HCT116 (cell line): ENCODE data around the gene SERGEF. TPM values are rescaled to one million over a fixed set of nuclear protein-coding genes. Genes with fewer than 3 reads are reported as not detected.

Source experiments
- ATAC-seq: fragments of 200-7000 bp; cut with Tn5 transposase; 2 replicates; pipeline ENCODE4 v1.9.1; 2020; ENCODE audit warnings: mild to moderate bottlenecking, moderate library complexity
- BruUV-seq: library from RNA; stranded (reverse); fragments of 400-500 nt; replicated peaks from 2 replicates; lab custom pipeline; 2021; lab: Mats Ljungman, UMichigan
- CTCF ChIA-PET: fragments of 300-600 bp; sonication (Branson Sonifier 250); formaldehyde crosslinking; loops from one replicate; lab custom pipeline; 2021; ENCODE audit warnings: antibody characterized with exemption; lab: Charles Lee
- POLR2A ChIA-PET: fragments of 300-600, 350-600 bp; sonication (Branson Sonifier 250); formaldehyde crosslinking; loops from one replicate; lab custom pipeline; 2021; ENCODE audit warnings: antibody characterized with exemption; lab: Charles Lee
- RAD21 ChIA-PET, 2 experiments: fragments of 300-600 bp; sonication (Branson Sonifier 250); formaldehyde crosslinking; loops; one replicate each; lab custom pipeline; 2023; ENCODE audit warnings: low total read pairs in 2 of 2; ENCODE audit not compliant: uncharacterized antibody in 2 of 2, unreplicated experiment in 2 of 2, low non-redundant PET in 1 of 2; lab: Charles Lee
- DNase-seq: peaks from one replicate; pipeline ENCODE4 v3.0.0-alpha.2; 2010; ENCODE audit warnings: low read depth, low spot score
- H2AFZ ChIP-seq: fragments of 200-600 bp; shearing (Covaris generic), sonication (generic); 2 replicates; pipeline ENCODE4 v1.6.1; 2017; ENCODE audit warnings: low read depth, mixed run types, mixed read lengths, antibody characterized with exemption, low read length; ENCODE audit not compliant: poor library complexity, severe bottlenecking
- H3K27ac ChIP-seq: 2 replicates; pipeline ENCODE4 v1.5.1; 2012; ENCODE audit warnings: low read depth, low read length
- H3K27me3 ChIP-seq: fragments of 200-600 bp; sonication (generic); 2 replicates; pipeline ENCODE4 v1.6.1; 2016; ENCODE audit warnings: mixed run types, low read length, mixed read lengths; ENCODE audit not compliant: insufficient read depth
- H3K36me3 ChIP-seq, 2 experiments: fragments of 200-500 bp in 1 of 2; fragments of 200-600 bp in 1 of 2; sonication (Bioruptor generic) in 1 of 2; sonication (generic) in 1 of 2; 2 replicates each; pipeline versions ENCODE4 v1.5.1 to v1.6.1; 2014 to 2016; ENCODE audit warnings: low read length in 2 of 2, inconsistent platforms in 1 of 2, mixed read lengths in 1 of 2, mixed run types in 1 of 2; ENCODE audit not compliant: insufficient read depth in 2 of 2, control insufficient read depth in 1 of 2
- H3K4me1 ChIP-seq, 2 experiments: fragments of 200-600 bp in 1 of 2; sonication (generic) in 1 of 2; 2 replicates each; pipeline versions ENCODE4 v1.5.1 to v1.6.1; 2012 to 2017; ENCODE audit warnings: low read length in 2 of 2, inconsistent platforms in 1 of 2, mild to moderate bottlenecking in 1 of 2, mixed read lengths in 1 of 2, mixed run types in 1 of 2, moderate library complexity in 1 of 2; ENCODE audit not compliant: insufficient read depth in 2 of 2, control insufficient read depth in 1 of 2
- H3K4me2 ChIP-seq: fragments of 200-600 bp; sonication (generic); 2 replicates; pipeline ENCODE4 v1.6.1; 2017; ENCODE audit warnings: mixed run types, low read length, mixed read lengths
- H3K4me3 ChIP-seq, 2 experiments: fragments of 200-600 bp in 1 of 2; sonication (generic) in 1 of 2; replicated peaks in 1 of 2; 2 replicates each; pipeline ENCODE4 v1.5.1; 2011 to 2016; ENCODE audit warnings: low read length in 2 of 2, control low read depth in 1 of 2, low read depth in 1 of 2, mild to moderate bottlenecking in 1 of 2, mixed read lengths in 1 of 2, mixed run types in 1 of 2
- H3K79me2 ChIP-seq: fragments of 200-600 bp; sonication (generic); 2 replicates; pipeline ENCODE4 v1.6.1; 2017; ENCODE audit warnings: mild to moderate bottlenecking, mixed run types, low read length, moderate library complexity, mixed read lengths; ENCODE audit not compliant: insufficient read depth
- H3K9ac ChIP-seq: fragments of 200-600 bp; sonication (generic); 2 replicates; pipeline ENCODE4 v1.6.1; 2016; ENCODE audit warnings: low read length, mixed read lengths
- H3K9me2 ChIP-seq: fragments of 200-600 bp; sonication (generic), shearing (Covaris generic); 2 replicates; pipeline ENCODE4 v1.6.1; 2017; ENCODE audit warnings: mixed run types, mild to moderate bottlenecking, moderate library complexity; ENCODE audit not compliant: insufficient read depth
- H3K9me3 ChIP-seq, 2 experiments: fragments of 200-500 bp in 1 of 2; fragments of 200-600 bp in 1 of 2; sonication (Bioruptor generic) in 1 of 2; sonication (generic) in 1 of 2; 2 replicates each; pipeline ENCODE4 v1.6.1; 2014 to 2017; ENCODE audit warnings: low read length in 2 of 2, mixed read lengths in 2 of 2, inconsistent platforms in 1 of 2, low read depth in 1 of 2, mild to moderate bottlenecking in 1 of 2, mixed run types in 1 of 2, moderate library complexity in 1 of 2; ENCODE audit not compliant: control insufficient read depth in 1 of 2, insufficient read depth in 1 of 2
- H4K20me1 ChIP-seq: fragments of 200-600 bp; sonication (generic), shearing (Covaris generic); 2 replicates; pipeline ENCODE4 v1.6.1; 2017; ENCODE audit warnings: mixed run types, mild to moderate bottlenecking, moderate library complexity; ENCODE audit not compliant: insufficient read depth
- ATF3 ChIP-seq: IDR thresholded peaks from 2 replicates; pipeline ENCODE4 v1.6.1; 2012
- CEBPB ChIP-seq: IDR thresholded peaks from 2 replicates; pipeline ENCODE4 v1.6.1; 2012; ENCODE audit warnings: low read depth
- ELF1 ChIP-seq: IDR thresholded peaks from 2 replicates; pipeline ENCODE4 v1.6.1; 2012; ENCODE audit warnings: low read depth, borderline replicate concordance
- FOSL1 ChIP-seq: IDR thresholded peaks from 2 replicates; pipeline ENCODE4 v1.6.1; 2012; ENCODE audit warnings: low read depth
- JUND ChIP-seq: IDR thresholded peaks from 2 replicates; pipeline ENCODE4 v1.6.1; 2012
- POLR2A ChIP-seq: IDR thresholded peaks from 2 replicates; pipeline ENCODE4 v1.7.0; 2011; ENCODE audit warnings: borderline replicate concordance; ENCODE audit not compliant: insufficient read depth, insufficient read length; ENCODE audit errors: extremely low read depth
- SP1 ChIP-seq: IDR thresholded peaks from 2 replicates; pipeline ENCODE4 v1.6.1; 2012; ENCODE audit warnings: low read depth
- SRF ChIP-seq: IDR thresholded peaks from 2 replicates; pipeline ENCODE4 v1.6.1; 2012; ENCODE audit warnings: low read depth
- TCF7L2 ChIP-seq: IDR thresholded peaks from 2 replicates; pipeline ENCODE4 v1.7.0; 2011; ENCODE audit warnings: borderline replicate concordance, inconsistent platforms; ENCODE audit not compliant: insufficient read depth, insufficient read length; ENCODE audit errors: extremely low read depth
- YY1 ChIP-seq: IDR thresholded peaks from 2 replicates; pipeline ENCODE4 v1.6.1; 2011; ENCODE audit warnings: low read length, low read depth, moderate library complexity, mild to moderate bottlenecking; ENCODE audit not compliant: insufficient replicate concordance; ENCODE audit errors: extremely low read depth
- ZBTB33 ChIP-seq: IDR thresholded peaks from 2 replicates; pipeline ENCODE4 v1.6.1; 2011; ENCODE audit warnings: mild to moderate bottlenecking, low read length, moderate library complexity; ENCODE audit not compliant: insufficient replicate concordance; ENCODE audit errors: extremely low read depth
- ZNF274 ChIP-seq: fragments of 200-500 bp; sonication (Bioruptor generic); IDR thresholded peaks from 2 replicates; pipeline ENCODE4 v1.6.1; 2014; ENCODE audit warnings: mild to moderate bottlenecking, low read depth, low read length, inconsistent platforms
- intact Hi-C: fragments of 100-400 bp; cut with micrococcal nuclease; formaldehyde crosslinking; loops from 2 replicates; pipeline ENCODE4 v1.10.0; 2022
- total RNA-seq: library from RNA; stranded (reverse); gene quantifications from one replicate; pipeline ENCODE4 v1.2.1, GENCODE V29; 2021; ENCODE audit not compliant: unreplicated experiment
- TF ChIP-seq, protein P1 (sequence below): IDR thresholded peaks from 2 replicates; pipeline ENCODE4 v1.6.1; 2012; ENCODE audit warnings: low read depth

Gene SERGEF
- total RNA-seq, 1 experiment from 2014 or later, result 32.8 TPM

- Histone ChIP-seq H3K9ac (no peak within 1 kb of the TSS), H3K4me2 (no peak within 1 kb of the TSS), H2AFZ (no peak within 1 kb of the TSS), H3K9me3 (no peaks in the 10 kb centered on the region), H3K4me3 (no peak within 1 kb of the TSS), H3K4me1 (no peaks in the 10 kb centered on the region), H3K27ac (no peak within 1 kb of the TSS), H3K36me3 (no peaks in the 10 kb centered on the region), H3K79me2 (no peaks in the 10 kb centered on the region), H3K9me2 (no peaks in the 10 kb centered on the region), H3K27me3 (no peaks in the 10 kb centered on the region), H4K20me1 (no peaks in the 10 kb centered on the region)
- CTCF ChIA-PET, result no interaction called here
- POLR2A ChIA-PET, result no interaction called here
- intact Hi-C loops, result no loop called here
- BruUV-seq, result no TSS peak
- TF ChIP-seq SRF, result no peak
- no peak for TF ChIP-seq FOSL1
- TF ChIP-seq, protein P1, sequence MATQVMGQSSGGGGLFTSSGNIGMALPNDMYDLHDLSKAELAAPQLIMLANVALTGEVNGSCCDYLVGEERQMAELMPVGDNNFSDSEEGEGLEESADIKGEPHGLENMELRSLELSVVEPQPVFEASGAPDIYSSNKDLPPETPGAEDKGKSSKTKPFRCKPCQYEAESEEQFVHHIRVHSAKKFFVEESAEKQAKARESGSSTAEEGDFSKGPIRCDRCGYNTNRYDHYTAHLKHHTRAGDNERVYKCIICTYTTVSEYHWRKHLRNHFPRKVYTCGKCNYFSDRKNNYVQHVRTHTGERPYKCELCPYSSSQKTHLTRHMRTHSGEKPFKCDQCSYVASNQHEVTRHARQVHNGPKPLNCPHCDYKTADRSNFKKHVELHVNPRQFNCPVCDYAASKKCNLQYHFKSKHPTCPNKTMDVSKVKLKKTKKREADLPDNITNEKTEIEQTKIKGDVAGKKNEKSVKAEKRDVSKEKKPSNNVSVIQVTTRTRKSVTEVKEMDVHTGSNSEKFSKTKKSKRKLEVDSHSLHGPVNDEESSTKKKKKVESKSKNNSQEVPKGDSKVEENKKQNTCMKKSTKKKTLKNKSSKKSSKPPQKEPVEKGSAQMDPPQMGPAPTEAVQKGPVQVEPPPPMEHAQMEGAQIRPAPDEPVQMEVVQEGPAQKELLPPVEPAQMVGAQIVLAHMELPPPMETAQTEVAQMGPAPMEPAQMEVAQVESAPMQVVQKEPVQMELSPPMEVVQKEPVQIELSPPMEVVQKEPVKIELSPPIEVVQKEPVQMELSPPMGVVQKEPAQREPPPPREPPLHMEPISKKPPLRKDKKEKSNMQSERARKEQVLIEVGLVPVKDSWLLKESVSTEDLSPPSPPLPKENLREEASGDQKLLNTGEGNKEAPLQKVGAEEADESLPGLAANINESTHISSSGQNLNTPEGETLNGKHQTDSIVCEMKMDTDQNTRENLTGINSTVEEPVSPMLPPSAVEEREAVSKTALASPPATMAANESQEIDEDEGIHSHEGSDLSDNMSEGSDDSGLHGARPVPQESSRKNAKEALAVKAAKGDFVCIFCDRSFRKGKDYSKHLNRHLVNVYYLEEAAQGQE, result no peak
- no peak for TF ChIP-seq SP1
- no peak for TF ChIP-seq TCF7L2
- TF ChIP-seq JUND, result no peak
- no peak for TF ChIP-seq ZNF274
- no peak for TF ChIP-seq CEBPB
- no peak for TF ChIP-seq POLR2A
- no peak for TF ChIP-seq ELF1
- no peak for TF ChIP-seq ZBTB33
- no peak for TF ChIP-seq YY1
- no peak for TF ChIP-seq ATF3
- RAD21 ChIA-PET, result no interaction called here
- ATAC-seq, result no peak
- no peak for DNase-seq
Observed at GRCh38 chr11:18046116-18046777, 33.4 kb upstream of the SERGEF start, which contains the start of gene TPH1. Gene TPH1 (minus strand): TSS chr11:18046269. CDS start chr11:18040762, 5,507 bp downstream.
